SK-N-SH (cell line): ENCODE measurements around the gene SERP2. TPM values are rescaled to one million over a fixed set of nuclear protein-coding genes. Genes with fewer than 3 reads are reported as not detected.

Source experiments
- CTCF ChIA-PET: fragments of 300-600, 350-600 bp; formaldehyde crosslinking; extraction: SDS; loops from one replicate; lab custom pipeline; 2021; lab: Yijun Ruan, JAX
- POLR2A ChIA-PET: fragments of 350-600 bp; sonication (Branson Sonifier 250); formaldehyde crosslinking; extraction: SDS; loops from one replicate; lab custom pipeline; 2020; ENCODE audit warnings: antibody characterized with exemption, inconsistent platforms; lab: Yijun Ruan, JAX
- DNase-seq: peaks from one replicate; pipeline ENCODE4 v3.0.0; 2012
- H2AFZ ChIP-seq: fragments of 200-600 bp; sonication (generic); 2 replicates; pipeline ENCODE4 v1.8.1; 2016; ENCODE audit warnings: antibody characterized with exemption, mild to moderate bottlenecking, low read depth
- H3F3A ChIP-seq: fragments of 200-600 bp; sonication (generic); replicated peaks from 2 replicates; pipeline ENCODE3; 2016; ENCODE audit warnings: antibody characterized with exemption, mild to moderate bottlenecking; ENCODE audit not compliant: insufficient read depth
- H3K27ac ChIP-seq, 2 experiments: fragments of 200-500 bp in 1 of 2; fragments of 200-600 bp in 1 of 2; sonication (Bioruptor generic) in 1 of 2; sonication (generic), shearing (Covaris generic) in 1 of 2; 2 replicates each; pipeline versions ENCODE4 v1.5.1 to v1.6.1; 2014 to 2016; ENCODE audit warnings: low read depth in 2 of 2, inconsistent platforms in 1 of 2, low read length in 1 of 2, mild to moderate bottlenecking in 1 of 2, mixed read lengths in 1 of 2
- H3K27me3 ChIP-seq: fragments of 200-600 bp; sonication (generic), shearing (Covaris generic); 2 replicates; pipeline ENCODE4 v1.6.1; 2016; ENCODE audit warnings: mixed run types; ENCODE audit not compliant: insufficient read depth
- H3K36me3 ChIP-seq, 2 experiments: fragments of 200-500 bp in 1 of 2; fragments of 200-600 bp in 1 of 2; sonication (Bioruptor generic) in 1 of 2; sonication (generic) in 1 of 2; replicated peaks in 1 of 2; 2 replicates each; pipeline versions ENCODE3 to v1.5.1; 2014 to 2016; ENCODE audit warnings: low read length in 1 of 2, mild to moderate bottlenecking in 1 of 2; ENCODE audit not compliant: insufficient read depth in 2 of 2, control insufficient read depth in 1 of 2
- H3K4me1 ChIP-seq, 2 experiments: fragments of 200-500 bp in 1 of 2; fragments of 200-600 bp in 1 of 2; sonication (Bioruptor generic) in 1 of 2; sonication (generic), shearing (Covaris generic) in 1 of 2; 2 replicates each; pipeline versions ENCODE4 v1.5.1 to v1.6.1; 2014 to 2016; ENCODE audit warnings: low read depth in 1 of 2, low read length in 1 of 2, mixed run types in 1 of 2; ENCODE audit not compliant: insufficient read depth in 2 of 2, control insufficient read depth in 1 of 2
- H3K4me2 ChIP-seq: fragments of 200-600 bp; sonication (generic), shearing (Covaris generic); 2 replicates; pipeline ENCODE4 v1.6.1; 2017; ENCODE audit warnings: mixed run types
- H3K4me3 ChIP-seq, 2 experiments: fragments of 200-500 bp in 1 of 2; fragments of 200-600 bp in 1 of 2; sonication (Bioruptor generic) in 1 of 2; sonication (generic), shearing (Covaris generic) in 1 of 2; 2 replicates each; pipeline versions ENCODE4 v1.5.1 to v1.8.1; 2014 to 2016; ENCODE audit warnings: low read depth in 2 of 2, inconsistent platforms in 1 of 2, low read length in 1 of 2, mild to moderate bottlenecking in 1 of 2, mixed read lengths in 1 of 2, moderate library complexity in 1 of 2
- H3K79me2 ChIP-seq: fragments of 200-600 bp; sonication (generic); 2 replicates; pipeline ENCODE4 v1.8.1; 2017; ENCODE audit warnings: mild to moderate bottlenecking; ENCODE audit not compliant: insufficient read depth
- H3K9ac ChIP-seq: fragments of 200-600 bp; sonication (generic); 2 replicates; pipeline ENCODE4 v1.6.1; 2017; ENCODE audit warnings: mixed run types
- H3K9me2 ChIP-seq: fragments of 200-600 bp; sonication (generic); 2 replicates; pipeline ENCODE4 v1.6.1; 2017; ENCODE audit warnings: mixed run types
- H3K9me3 ChIP-seq: fragments of 200-600 bp; sonication (generic); 2 replicates; pipeline ENCODE4 v1.6.1; 2017; ENCODE audit warnings: mixed run types, mild to moderate bottlenecking, moderate library complexity
- H4K20me1 ChIP-seq: fragments of 200-600 bp; sonication (generic); 2 replicates; pipeline ENCODE4 v1.6.1; 2017; ENCODE audit warnings: mild to moderate bottlenecking, mixed run types; ENCODE audit not compliant: insufficient read depth
- ELF1 ChIP-seq: IDR thresholded peaks from 2 replicates; pipeline ENCODE4 v1.4.0; 2012
- EZH2phosphoT487 ChIP-seq: fragments of 200-600 bp; sonication (generic); IDR thresholded peaks from 2 replicates; pipeline ENCODE4 v1.6.1; 2017; ENCODE audit warnings: low read depth, mixed run types, mild to moderate bottlenecking, antibody characterized with exemption, moderate library complexity, borderline replicate concordance
- FOSL2 ChIP-seq: IDR thresholded peaks from 2 replicates; pipeline ENCODE4 v1.4.0; 2012; ENCODE audit warnings: low read depth, mild to moderate bottlenecking, moderate library complexity, borderline replicate concordance
- FOXJ3 ChIP-seq: sonication (generic); formaldehyde crosslinking; IDR thresholded peaks from 2 replicates; pipeline ENCODE4 v1.5.1; 2020; ENCODE audit warnings: mild to moderate bottlenecking, missing genetic modification reagents
- GATA2 ChIP-seq: sonication (generic); formaldehyde crosslinking; IDR thresholded peaks from 2 replicates; pipeline ENCODE4 v1.5.0; 2020; ENCODE audit warnings: mild to moderate bottlenecking, missing genetic modification reagents
- JUND ChIP-seq: IDR thresholded peaks from 2 replicates; pipeline ENCODE4 v1.4.0; 2012
- MXI1 ChIP-seq: IDR thresholded peaks from 2 replicates; pipeline ENCODE4 v1.6.1; 2012; ENCODE audit warnings: mild to moderate bottlenecking, low read depth, low read length, improper control_type of control experiment
- RFX5 ChIP-seq: IDR thresholded peaks from 2 replicates; pipeline ENCODE4 v1.6.1; 2012; ENCODE audit warnings: mild to moderate bottlenecking, improper control_type of control experiment, low read length
- SMC3 ChIP-seq: IDR thresholded peaks from 2 replicates; pipeline ENCODE4 v1.6.1; 2012; ENCODE audit warnings: low read depth, low read length, improper control_type of control experiment
- TAF1 ChIP-seq: IDR thresholded peaks from 2 replicates; pipeline ENCODE4 v1.6.1; 2012; ENCODE audit warnings: low read depth, mild to moderate bottlenecking, low read length, moderate library complexity, borderline replicate concordance
- YY1 ChIP-seq: IDR thresholded peaks from 2 replicates; pipeline ENCODE4 v1.4.0; 2012; ENCODE audit warnings: low read depth, mild to moderate bottlenecking
- WGBS: methylation state at CpG from one replicate; pipeline ENCODE4 v1.1.6; 2017; ENCODE audit warnings: low lambda C conversion rate; 5-methylcytosine and 5-hydroxymethylcytosine counted together
- polyA plus RNA-seq, 3 experiments: library from polyadenylated mRNA; depleted of rRNA; stranded (reverse); fragments of >200 nt; gene quantifications; 2 replicates each; pipeline ENCODE4 v1.2.3, GENCODE V29; 2012
- TF ChIP-seq, protein P1 (sequence below): IDR thresholded peaks from 2 replicates; pipeline ENCODE4 v1.6.1; 2012; ENCODE audit warnings: mild to moderate bottlenecking, low read depth, low read length, moderate library complexity

Gene SERP2
- polyA plus RNA-seq, 1 of the 3 experiments (the other 2 are of a cell fraction): 4.9 TPM

DNA sequence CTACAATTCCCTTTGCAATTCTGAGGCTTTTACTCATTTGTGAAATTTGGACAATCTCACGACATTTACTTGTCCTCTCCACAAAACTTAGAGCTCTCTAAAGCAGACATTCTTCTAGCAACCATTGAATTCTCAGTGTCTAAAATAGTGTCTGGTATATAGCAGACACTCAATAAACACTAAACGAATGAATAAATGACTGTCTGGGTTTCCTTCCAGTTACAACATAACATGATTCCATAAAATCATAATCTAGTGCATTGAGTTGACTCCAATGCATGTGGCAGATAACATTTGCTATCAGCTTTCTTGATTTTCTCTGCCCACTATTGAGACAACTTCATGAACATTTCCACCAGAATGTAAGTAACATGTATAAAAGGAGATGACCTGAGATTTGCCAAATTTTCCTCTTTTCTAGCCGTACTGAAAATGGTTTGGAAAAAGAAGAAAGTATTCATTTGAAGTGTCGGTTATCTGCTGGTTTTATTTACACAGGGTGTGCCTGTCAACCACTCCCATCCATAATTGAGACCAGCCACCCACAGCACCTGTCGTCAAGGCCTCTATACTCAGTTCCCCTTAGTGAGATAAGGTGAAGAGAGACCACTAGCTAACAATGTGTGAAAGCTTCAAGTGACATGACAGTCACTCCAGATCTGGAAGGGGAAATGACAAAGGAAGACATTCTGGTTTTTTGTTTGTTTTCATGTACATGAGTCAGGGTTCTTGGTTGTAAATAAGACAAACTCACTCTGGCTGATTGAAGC is 4.8 kb upstream of the SERP2 start (continued):
- TF ChIP-seq RFX5 (no peak), TAF1 (no peak), ELF1 (no peak)

DNA sequence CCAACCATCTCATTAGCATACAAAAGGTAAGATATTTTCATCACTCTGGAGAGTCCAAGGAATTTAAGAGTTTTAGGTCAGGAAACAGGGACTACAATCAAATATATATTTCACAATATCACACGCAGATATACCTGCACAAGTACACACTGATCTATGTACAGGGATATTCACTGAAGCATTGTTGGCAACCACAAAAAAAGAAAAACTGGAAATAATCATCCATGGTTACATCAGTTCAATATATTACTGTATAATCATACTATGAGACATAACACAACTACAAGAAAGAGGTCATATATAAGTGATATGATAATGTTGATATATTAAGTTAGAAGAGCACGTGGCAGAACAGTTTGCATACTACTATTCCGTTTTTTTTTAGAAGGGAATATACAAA is 2.2 kb upstream of the SERP2 start:
- Histone ChIP-seq H3F3A (no peaks in the 10 kb centered on the region), H3K9me3 (no peaks in the 10 kb centered on the region)
- no peak for TF ChIP-seq FOSL2
- no peak for TF ChIP-seq YY1
- TF ChIP-seq RFX5: no peak
- TF ChIP-seq, protein P1, sequence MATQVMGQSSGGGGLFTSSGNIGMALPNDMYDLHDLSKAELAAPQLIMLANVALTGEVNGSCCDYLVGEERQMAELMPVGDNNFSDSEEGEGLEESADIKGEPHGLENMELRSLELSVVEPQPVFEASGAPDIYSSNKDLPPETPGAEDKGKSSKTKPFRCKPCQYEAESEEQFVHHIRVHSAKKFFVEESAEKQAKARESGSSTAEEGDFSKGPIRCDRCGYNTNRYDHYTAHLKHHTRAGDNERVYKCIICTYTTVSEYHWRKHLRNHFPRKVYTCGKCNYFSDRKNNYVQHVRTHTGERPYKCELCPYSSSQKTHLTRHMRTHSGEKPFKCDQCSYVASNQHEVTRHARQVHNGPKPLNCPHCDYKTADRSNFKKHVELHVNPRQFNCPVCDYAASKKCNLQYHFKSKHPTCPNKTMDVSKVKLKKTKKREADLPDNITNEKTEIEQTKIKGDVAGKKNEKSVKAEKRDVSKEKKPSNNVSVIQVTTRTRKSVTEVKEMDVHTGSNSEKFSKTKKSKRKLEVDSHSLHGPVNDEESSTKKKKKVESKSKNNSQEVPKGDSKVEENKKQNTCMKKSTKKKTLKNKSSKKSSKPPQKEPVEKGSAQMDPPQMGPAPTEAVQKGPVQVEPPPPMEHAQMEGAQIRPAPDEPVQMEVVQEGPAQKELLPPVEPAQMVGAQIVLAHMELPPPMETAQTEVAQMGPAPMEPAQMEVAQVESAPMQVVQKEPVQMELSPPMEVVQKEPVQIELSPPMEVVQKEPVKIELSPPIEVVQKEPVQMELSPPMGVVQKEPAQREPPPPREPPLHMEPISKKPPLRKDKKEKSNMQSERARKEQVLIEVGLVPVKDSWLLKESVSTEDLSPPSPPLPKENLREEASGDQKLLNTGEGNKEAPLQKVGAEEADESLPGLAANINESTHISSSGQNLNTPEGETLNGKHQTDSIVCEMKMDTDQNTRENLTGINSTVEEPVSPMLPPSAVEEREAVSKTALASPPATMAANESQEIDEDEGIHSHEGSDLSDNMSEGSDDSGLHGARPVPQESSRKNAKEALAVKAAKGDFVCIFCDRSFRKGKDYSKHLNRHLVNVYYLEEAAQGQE: no peak
- TF ChIP-seq GATA2: no peak
- no peak for TF ChIP-seq FOXJ3 (CRISPR knock-in tag)
- TF ChIP-seq MXI1: no peak
- TF ChIP-seq EZH2phosphoT487: no peak
- no peak for TF ChIP-seq JUND
- TF ChIP-seq SMC3: no peak
- TF ChIP-seq ELF1: no peak
- TF ChIP-seq, all 33 proteins: peak for 0
- WGBS: 96% methylated on average over 3 of the region's 3 CpGs
- H3K4me3 ChIP-seq: no peak overlapping the region
- no peaks in the 10 kb centered on the region for H3K36me3 ChIP-seq
- H3K9me2 ChIP-seq: no peaks in the 10 kb centered on the region
- no peak overlapping the region for H3K9ac ChIP-seq
- no peaks in the 10 kb centered on the region for H4K20me1 ChIP-seq
- H3K27me3 ChIP-seq: no peaks in the 10 kb centered on the region
- ChIA-PET CTCF (no interaction called here), POLR2A (no interaction called here)
- no peak overlapping the region for H3K4me2 ChIP-seq
- no peak overlapping the region for H3K27ac ChIP-seq
- H2AFZ ChIP-seq: no peak overlapping the region
- peaks cover 7 to 40% of the 10 kb centered on the region in 2 experiments; a peak in 3 of 4 replicates for H3K4me1 ChIP-seq
- DNase-seq: no peak
- no peaks in the 10 kb centered on the region for H3K79me2 ChIP-seq
